Activated naive CD4-positive, alpha-beta T cell (primary cell): ENCODE data around the gene CORO7.
A peak's percentile ranks its signal among the peaks of the same experiment; 100 is the strongest.
"Not testable (repeated sequence)": the region's sequence is repeated elsewhere in the genome, so short reads cannot be mapped to it uniquely, and the experiment has no call there.

Experiments used
- DNase-seq, 4 experiments: peaks; one replicate each; lab custom pipeline; 2025; lab: John Stamatoyannopoulos, UW

CORO7 gene

GRCh38 chr16:4402439-4403132, 13.8 kb downstream of the CORO7 start:
- DNase-seq: peak; percentile 25 to 71 (median 64)

DNA sequence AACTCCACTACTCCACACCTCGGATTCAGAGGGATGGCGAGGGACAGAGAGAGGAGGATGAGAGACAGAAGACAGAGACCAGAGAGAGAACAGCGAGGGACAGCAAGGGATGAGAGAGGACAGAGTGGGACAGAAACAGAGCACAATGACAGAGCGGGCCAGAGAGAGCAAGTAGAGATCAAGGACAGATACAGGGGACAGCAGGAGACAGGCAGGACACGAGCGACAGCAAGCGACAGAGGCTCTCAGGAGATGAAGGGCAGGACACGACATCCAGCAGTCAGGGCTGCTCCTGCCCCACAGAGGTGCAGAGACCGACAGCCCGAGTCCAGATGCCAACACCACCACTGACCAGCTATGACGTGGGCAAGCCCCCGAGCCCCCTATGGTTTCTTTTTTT, 14.9 kb downstream of the CORO7 start:
- no peak for DNase-seq

DNA sequence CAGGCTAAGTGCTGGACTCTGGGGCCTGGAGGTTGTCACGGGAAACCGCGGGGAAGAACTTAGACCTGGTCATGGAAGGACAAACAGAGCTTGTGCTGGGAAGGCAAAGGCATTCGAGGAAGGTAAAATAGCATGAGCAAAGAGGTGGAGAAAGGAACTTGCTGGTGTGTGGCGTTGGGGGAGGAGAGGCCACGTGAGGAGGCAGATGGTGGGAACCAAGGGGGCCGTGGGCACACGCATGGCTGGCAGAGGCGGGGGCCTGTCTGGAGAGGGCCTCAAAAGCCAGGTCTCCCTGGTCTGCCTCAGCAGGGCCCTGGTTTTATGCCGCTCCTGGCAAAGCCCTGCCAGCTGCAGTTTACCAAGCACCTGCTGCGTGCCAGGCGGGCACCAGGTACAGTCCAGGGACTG, 15.3 kb downstream of the CORO7 start:
- no peak for DNase-seq

DNA sequence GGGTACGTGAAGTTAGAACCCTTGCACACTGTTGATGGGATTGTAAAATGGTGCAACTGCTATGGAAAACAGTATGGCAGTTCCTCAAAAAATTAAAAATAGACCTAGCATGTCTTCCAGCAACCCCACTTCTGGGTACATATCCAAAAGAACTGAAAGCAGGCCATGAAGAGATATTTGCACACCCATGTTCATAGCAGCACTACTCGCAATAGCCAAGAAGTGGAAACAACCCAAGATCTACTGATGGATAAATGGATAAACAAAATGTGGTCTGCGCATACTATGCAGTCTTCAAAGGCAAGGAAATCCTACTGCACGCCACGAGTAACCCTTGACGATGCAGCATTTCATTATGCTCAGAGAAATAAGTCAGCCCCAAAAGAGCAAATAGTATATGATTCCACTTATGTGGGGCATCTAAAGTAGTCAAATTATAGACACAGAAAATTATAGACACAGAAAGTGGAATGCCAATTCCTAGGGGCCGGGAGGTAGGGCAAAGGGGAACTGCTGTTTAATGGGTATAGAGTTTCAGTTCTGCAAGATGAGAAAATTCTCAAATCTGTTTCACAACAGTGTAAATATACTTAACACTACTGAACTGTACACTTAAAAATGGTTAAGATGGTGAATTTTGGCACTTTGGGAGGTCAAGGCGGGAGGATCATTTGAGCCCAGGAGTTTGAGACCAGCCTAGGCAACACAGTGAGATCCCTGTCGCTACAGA, 17.2 kb downstream of the CORO7 start:
- DNase-seq: no peak

DNA sequence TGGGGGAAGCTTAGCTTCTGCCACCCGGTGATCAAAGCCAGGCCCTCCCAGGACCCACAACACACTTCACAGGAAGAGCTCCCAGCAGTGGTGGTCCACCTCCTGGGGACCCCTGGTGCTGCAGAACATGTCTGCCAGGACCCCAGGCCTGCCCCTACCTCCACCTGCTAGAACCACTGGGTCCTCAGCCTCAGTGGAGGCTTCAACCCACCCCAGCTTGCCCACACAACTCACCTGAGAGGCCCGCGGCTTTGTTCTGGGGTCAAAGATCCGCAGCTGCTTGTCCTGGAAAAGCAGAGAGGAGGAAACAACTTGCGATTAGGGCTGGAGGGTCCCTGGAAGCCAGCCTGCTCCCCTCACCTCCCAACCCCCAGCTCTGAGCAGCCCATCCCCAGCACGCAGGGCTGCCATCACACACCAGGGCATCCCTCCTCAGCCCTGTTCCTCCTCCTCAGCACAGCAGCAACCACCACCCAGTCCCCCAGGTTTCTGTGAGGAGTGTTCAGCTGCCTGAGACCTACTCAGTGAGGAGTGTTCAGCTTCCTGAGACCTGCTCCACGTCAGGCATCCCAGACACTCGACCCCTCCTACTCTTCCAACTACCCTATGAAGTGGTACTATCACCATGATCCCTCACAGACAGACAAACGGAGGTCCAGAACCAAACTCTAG, 21.2 kb downstream of the CORO7 start:
- DNase-seq: no peak

GRCh38 chr16:4393850-4394249, 22.5 kb downstream of the CORO7 start:
- DNase-seq: not testable (repeated sequence)

- DNase-seq: no peak
Measured at GRCh38 chr16:4393240-4393600, 23.2 kb downstream of the CORO7 start.

DNA sequence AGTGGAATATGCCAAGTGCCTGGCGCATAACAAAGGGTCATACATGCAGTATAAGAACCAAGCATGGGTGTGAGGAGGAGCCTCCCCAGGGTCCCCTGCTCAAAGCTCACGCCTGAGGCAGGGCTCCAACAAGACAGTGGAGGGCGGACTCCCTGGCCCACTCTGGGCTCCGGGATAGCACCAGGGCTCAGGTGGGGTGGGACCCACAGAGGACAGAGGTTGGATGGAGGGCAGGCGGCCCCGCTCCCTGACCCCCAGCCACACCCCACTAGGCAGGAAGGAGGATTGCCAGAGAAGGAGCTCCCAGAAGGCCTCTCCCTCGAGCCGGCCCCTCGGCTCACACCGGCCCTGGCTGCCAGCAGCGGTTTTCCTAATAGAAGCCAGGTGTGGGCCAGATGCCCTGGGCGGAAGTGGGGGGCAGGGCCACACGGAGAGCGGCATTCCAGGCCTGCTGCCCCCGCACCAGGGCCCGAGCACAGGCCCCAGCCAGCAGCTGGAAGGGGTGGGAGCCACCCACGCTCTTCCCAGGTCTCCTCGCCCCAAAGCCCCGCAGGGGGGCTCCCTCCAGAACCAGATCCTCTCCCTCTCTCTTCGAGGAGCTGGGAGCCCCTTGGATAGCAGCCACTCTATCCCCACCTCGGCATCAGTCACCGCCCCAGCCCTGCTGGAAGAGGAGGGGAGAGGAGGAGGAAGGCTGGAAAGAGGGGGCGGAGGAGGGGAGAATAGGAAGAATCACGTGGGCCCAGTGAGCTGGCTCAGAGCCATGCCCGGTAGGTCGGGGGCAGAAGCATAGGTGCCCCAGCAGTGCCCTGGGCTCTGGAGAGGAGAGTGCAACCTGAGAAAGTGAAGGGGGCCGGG, 23.8 kb downstream of the CORO7 start:
- no peak for DNase-seq

DNA sequence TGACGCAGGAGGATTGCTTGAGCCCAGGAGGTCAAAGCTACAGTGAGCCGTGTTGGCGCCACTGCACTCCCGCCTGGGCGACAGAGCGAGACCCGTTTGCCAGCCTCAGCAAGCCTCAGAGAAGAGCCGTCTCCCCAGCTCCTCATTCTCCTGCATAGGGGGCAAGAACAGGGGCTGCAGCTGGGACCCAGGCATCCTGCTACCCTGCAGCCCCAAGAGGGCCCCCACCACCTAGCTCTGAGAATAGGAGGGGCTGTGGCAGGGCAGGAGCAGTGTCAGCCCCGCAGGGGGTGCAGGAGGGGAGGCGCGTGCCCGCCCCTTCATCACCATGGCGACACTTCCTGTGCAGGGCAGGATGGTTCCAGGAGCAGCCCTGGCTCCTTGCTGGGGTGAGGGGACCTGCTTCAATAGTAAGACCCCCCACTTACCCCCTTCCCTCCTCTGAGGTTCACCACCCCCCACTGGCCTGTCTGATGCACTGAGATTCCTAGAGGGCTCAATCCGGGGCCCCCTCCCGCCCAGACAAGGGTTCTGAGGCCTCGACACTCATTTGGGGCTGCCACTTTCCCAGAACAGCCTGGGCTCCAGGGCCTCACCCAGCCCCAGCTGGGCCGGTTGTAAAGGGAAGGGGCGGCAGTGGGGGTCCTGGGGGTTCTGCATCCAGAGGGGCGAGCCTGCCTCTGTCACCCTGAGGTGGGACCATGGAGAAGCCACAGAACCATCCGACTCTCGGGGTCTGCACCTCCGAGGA, 24.6 kb downstream of the CORO7 start:
- DNase-seq: no peak

DNA sequence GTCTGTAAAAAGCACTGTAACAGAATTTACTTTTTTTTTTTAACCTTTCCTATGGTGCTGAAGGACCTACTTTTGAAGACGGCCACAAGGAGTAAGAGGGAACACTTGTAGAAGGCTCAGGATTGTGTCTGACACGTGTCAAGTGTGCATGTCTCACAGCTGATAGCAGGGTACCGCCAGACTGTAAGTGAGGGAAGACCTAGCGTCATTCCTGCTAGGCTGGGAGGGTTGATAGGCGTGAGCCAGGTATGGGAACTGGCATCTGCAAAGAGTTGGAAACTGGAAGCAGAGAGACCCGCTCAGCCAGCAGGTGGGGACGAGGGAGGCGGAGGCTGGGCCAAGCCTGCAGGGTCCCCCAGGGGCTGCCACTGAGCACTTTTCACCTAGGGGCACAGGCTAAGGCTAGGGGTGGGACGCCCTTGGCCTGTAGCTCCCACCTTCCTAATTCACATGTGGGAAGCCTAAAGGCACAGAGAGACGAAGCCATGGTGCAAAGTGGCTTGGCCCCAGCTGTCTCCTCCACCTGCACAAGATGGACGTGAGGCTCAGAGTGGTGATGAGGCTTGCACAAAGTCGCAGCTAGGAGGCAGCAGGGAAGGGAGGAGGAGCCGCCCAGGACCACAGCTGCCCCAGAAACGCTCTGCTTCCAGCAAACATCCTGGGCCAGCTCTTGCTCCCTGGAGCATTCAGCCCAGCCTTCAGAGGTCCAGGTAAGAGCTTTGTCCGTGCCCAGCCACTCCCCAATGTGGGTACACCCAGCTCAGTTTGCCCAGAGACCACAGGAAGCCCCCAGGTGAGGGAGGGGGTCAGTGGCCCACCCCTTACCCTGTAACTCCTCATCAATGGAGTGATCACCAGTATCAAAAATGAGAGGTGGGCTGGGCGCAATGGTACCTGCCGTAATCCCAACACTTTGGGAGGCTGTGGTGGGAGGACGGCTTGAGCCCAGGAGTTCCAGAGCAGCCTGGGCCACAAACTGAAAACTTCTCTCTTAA, 25.8 kb downstream of the CORO7 start:
- DNase-seq: no peak

DNA sequence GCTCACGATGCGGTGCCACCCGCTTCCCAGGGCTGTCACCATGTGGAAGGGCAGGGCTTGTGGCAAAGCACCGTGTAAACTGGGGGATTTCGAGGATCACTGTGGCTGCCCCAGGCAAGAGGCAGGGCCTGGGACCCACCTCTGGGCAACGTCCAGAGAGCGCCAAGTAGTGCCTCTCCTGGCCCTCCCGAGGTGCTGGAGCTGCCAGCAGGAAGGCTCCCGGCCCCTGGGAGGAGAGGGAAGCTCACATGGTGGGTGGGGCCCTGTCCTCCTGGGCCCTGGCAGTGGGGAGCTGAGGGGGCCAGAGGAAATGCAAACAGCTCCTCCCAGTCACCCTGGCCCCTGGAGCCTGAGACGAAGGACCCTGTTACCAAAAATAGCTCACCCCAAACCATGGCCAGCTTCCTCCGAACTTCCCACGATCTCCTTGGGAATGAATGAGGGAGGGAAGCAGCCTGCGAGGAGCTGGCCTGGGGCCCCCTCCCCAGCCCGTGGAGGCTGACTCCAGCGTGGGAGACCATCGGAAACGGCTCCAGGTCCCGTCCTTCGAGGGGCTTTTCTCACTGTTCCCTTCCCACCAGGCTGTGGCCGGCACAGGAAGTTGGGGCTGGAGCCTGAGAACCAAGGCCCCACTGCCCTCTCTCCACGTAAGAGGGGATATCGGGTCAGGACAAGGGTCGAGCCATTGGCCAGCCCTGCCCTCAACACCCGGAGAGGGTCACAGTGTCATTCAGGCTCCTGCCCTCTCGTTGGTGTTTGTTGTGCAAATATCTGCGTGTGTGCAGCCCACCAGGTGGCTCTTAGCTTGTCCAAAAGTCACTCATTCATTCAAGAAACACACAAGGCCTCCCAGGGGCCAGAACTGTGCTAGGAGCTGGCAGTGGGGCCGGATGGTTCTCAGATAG, 27.1 kb downstream of the CORO7 start:
- no peak for DNase-seq

DNA sequence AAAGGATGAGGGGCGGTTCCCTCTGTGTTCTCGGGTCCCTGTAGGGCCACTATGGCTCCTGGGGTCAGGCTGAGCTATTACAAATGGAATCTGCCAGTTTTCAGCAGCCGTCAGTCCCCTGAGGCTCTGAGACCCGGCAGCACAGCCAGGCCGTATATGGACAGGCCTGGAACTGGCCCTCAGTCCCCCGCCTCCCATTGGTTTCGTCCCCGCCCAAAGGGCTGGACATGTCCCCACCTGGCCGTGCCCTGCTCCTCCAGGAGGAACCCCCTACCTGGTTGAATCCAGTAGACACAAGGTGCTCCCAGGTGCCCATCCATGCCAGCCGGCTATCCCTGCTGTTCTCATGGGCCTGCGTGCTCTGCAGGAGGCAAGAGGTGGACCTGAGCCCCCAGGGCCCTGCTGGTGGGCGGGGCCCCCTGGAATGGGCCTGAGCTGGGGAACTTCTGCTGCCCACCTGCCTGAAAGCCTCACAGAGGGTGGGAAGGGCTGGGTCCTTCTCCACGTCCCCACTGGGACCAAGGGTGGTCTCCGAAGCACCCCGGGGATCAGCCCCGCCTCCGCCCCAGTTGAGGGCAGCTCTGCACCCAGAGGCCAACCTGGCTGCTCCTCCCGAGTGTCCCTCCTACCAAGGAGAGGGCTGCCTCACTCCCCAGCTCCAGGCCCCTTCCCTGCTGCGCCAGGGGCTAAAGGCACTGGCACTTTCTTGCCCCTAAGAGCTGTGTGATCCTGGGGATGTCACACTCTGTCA, 27.9 kb downstream of the CORO7 start:
- DNase-seq: no peak

GRCh38 chr16:4387781-4388180, 28.6 kb downstream of the CORO7 start:
- no peak for DNase-seq

- no peak for DNase-seq
Measured at GRCh38 chr16:4386951-4387565, 29.3 kb downstream of the CORO7 start.

GRCh38 chr16:4386451-4386805, 30.0 kb downstream of the CORO7 start:
- DNase-seq: no peak

GRCh38 chr16:4385789-4386450, 30.5 kb downstream of the CORO7 start:
- no peak for DNase-seq

DNA sequence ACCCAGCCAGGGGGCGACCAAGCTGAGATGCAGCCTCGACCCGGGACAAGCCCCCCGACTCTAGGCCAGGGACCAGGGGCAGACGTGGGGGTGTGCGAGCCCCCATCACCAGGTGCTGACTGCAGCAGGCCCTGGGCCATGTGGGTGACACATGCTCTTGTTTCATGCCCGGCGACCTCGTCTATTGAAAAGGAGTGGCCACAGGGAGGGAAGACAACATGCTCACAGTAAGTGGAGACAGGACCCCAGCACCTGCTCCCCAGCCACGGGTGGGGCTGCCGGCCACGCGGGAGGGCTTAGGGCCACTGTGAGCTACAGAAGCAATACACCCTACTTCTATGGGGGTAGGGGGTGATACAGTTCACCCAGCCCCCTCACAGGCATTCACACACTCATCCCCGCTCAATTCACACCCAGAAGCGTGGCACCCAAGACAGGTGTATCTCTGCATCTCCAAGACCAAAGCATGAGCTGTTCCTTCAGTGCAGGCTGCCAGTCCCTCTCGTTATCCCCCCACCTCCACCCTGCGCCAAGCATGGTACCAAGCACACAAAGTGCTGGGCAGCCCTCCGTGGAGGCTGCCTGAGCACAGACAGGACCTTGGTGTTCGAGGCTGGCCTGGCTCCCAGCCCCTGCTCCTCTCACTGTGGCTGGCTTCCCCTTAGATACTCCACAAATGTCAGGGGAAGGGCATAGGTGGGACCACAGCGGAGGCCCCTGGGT, 31.2 kb downstream of the CORO7 start:
- DNase-seq: no peak
